ENCODE data around the gene MCC.
A peak's percentile ranks its signal among the peaks of the same experiment; 100 is the strongest.

The MCC gene

GRCh38 chr5:113487781-113488644 is at the start of gene MCC:
TSS of gene MCC (minus strand) at chr5:113488453.
- ATAC-seq (peak; percentile 65), DNase-seq (peak; percentile 35 to 39)

GRCh38 chr5:113531481-113532159 is 43.4 kb upstream of the MCC start:
- Mint-ChIP-seq H3K27me3 (no peaks in the 10 kb centered on the region), H3K9me3 (peaks cover 6 to 12% of the 10 kb centered on the region in 2 donors), H3K4me3 (no peak overlapping the region), H3K4me1 (no peaks in the 10 kb centered on the region), H3K27ac (no peak overlapping the region)
- DNase-seq (no peak), ATAC-seq (no peak)

More at GRCh38 chr5:113487781-113488644, at the start of gene MCC:
- Mint-ChIP-seq H3K27me3 (peaks cover 91% of the 10 kb centered on the region), H3K9me3 (peaks cover 20 to 23% of the 10 kb centered on the region in 2 donors), H3K4me1 (peaks cover 25% of the 10 kb centered on the region), H3K4me3 (peak within 1 kb of the TSS; percentile 84 to 90), H3K27ac (no peak within 1 kb of the TSS)

- DNase-seq: no peak
- peaks cover 15% of the 10 kb centered on the region for H3K4me1 Mint-ChIP-seq
- peaks cover 6 to 12% of the 10 kb centered on the region in 2 donors for H3K9me3 Mint-ChIP-seq
- no peak overlapping the region for H3K4me3 Mint-ChIP-seq
- no peak overlapping the region for H3K27ac Mint-ChIP-seq
- H3K27me3 Mint-ChIP-seq: no peaks in the 10 kb centered on the region
- no peak for ATAC-seq
Measured at GRCh38 chr5:113527746-113528145, 39.5 kb upstream of the MCC start.

- Mint-ChIP-seq H3K27ac (no peak overlapping the region), H3K4me3 (no peak overlapping the region), H3K4me1 (peaks cover 18% of the 10 kb centered on the region), H3K27me3 (no peaks in the 10 kb centered on the region), H3K9me3 (peaks cover 6 to 12% of the 10 kb centered on the region in 2 donors)
- DNase-seq (no peak), ATAC-seq (no peak)
Measured at GRCh38 chr5:113526421-113526820, 38.2 kb upstream of the MCC start.

GRCh38 chr5:113524927-113525326 is 36.7 kb upstream of the MCC start:
- Mint-ChIP-seq H3K4me3 (peak overlapping the region; percentile 28 to 35), H3K27me3 (no peaks in the 10 kb centered on the region), H3K27ac (no peak overlapping the region), H3K9me3 (no peaks in the 10 kb centered on the region), H3K4me1 (peaks cover 33% of the 10 kb centered on the region)
- DNase-seq (no peak), ATAC-seq (peak; percentile 48)

GRCh38 chr5:113523168-113523567 is 34.9 kb upstream of the MCC start:
- H3K4me1 Mint-ChIP-seq: peaks cover 41% of the 10 kb centered on the region
- DNase-seq (no peak), ATAC-seq (no peak)
- H3K4me3 Mint-ChIP-seq: no peak overlapping the region
- H3K9me3 Mint-ChIP-seq: no peaks in the 10 kb centered on the region
- no peaks in the 10 kb centered on the region for H3K27me3 Mint-ChIP-seq
- no peak overlapping the region for H3K27ac Mint-ChIP-seq

- ATAC-seq: no peak
- peak overlapping the region in 1 of 2 donors; percentile 62 for H3K27ac Mint-ChIP-seq
- no peak overlapping the region for H3K4me3 Mint-ChIP-seq
- H3K9me3 Mint-ChIP-seq: no peaks in the 10 kb centered on the region
- DNase-seq: no peak
- H3K4me1 Mint-ChIP-seq: peaks cover 48% of the 10 kb centered on the region
- no peaks in the 10 kb centered on the region for H3K27me3 Mint-ChIP-seq
Measured at GRCh38 chr5:113520899-113521298, 32.6 kb upstream of the MCC start.

GRCh38 chr5:113520429-113520828 is 32.2 kb upstream of the MCC start:
- no peaks in the 10 kb centered on the region for H3K9me3 Mint-ChIP-seq
- H3K4me1 Mint-ChIP-seq: peaks cover 53% of the 10 kb centered on the region
- H3K27ac Mint-ChIP-seq: peak overlapping the region in 1 of 2 donors; percentile 62
- peak; percentile 97 for ATAC-seq
- DNase-seq: peak; percentile 17 to 60
- H3K4me3 Mint-ChIP-seq: no peak overlapping the region
- no peaks in the 10 kb centered on the region for H3K27me3 Mint-ChIP-seq

GRCh38 chr5:113519412-113519811 is 31.2 kb upstream of the MCC start:
- Mint-ChIP-seq H3K4me3 (no peak overlapping the region), H3K9me3 (no peaks in the 10 kb centered on the region), H3K4me1 (peaks cover 53% of the 10 kb centered on the region), H3K27ac (no peak overlapping the region), H3K27me3 (no peaks in the 10 kb centered on the region)
- DNase-seq: no peak
- ATAC-seq: no peak

GRCh38 chr5:113518884-113519283 is 30.6 kb upstream of the MCC start:
- no peak for ATAC-seq
- no peak overlapping the region for H3K27ac Mint-ChIP-seq
- H3K27me3 Mint-ChIP-seq: no peaks in the 10 kb centered on the region
- DNase-seq: no peak
- H3K9me3 Mint-ChIP-seq: no peaks in the 10 kb centered on the region
- no peak overlapping the region for H3K4me3 Mint-ChIP-seq
- H3K4me1 Mint-ChIP-seq: peaks cover 55% of the 10 kb centered on the region

GRCh38 chr5:113514289-113514635 is 26.0 kb upstream of the MCC start:
- H3K4me1 Mint-ChIP-seq: peaks cover 27% of the 10 kb centered on the region
- H3K4me3 Mint-ChIP-seq: peak overlapping the region; percentile 87 to 90
- H3K27me3 Mint-ChIP-seq: peaks cover 14% of the 10 kb centered on the region
- H3K9me3 Mint-ChIP-seq: no peaks in the 10 kb centered on the region
- no peak for ATAC-seq
- H3K27ac Mint-ChIP-seq: peak overlapping the region; percentile 85 to 96
- no peak for DNase-seq

GRCh38 chr5:113513384-113514288 is 25.4 kb upstream of the MCC start, which contains the start of gene YTHDC2:
TSS of gene YTHDC2 (plus strand) at chr5:113513694. CDS start at chr5:113513896, 202 bp downstream.
- DNase-seq (peak; percentile 87 to 92), ATAC-seq (peak; percentile 98)
- H3K27ac Mint-ChIP-seq: peak within 1 kb of the TSS; percentile 85 to 96
- no peaks in the 10 kb centered on the region for H3K9me3 Mint-ChIP-seq
- peaks cover 20% of the 10 kb centered on the region for H3K27me3 Mint-ChIP-seq
- peak within 1 kb of the TSS; percentile 87 to 90 for H3K4me3 Mint-ChIP-seq
- H3K4me1 Mint-ChIP-seq: peaks cover 25% of the 10 kb centered on the region

GRCh38 chr5:113512341-113512740 is 24.1 kb upstream of the MCC start:
- H3K27me3 Mint-ChIP-seq: peaks cover 29% of the 10 kb centered on the region
- ATAC-seq (no peak), DNase-seq (no peak)
- no peaks in the 10 kb centered on the region for H3K9me3 Mint-ChIP-seq
- peaks cover 25% of the 10 kb centered on the region for H3K4me1 Mint-ChIP-seq
- no peak overlapping the region for H3K27ac Mint-ChIP-seq
- no peak overlapping the region for H3K4me3 Mint-ChIP-seq

GRCh38 chr5:113510836-113511451 is 22.7 kb upstream of the MCC start:
- no peak overlapping the region for H3K4me3 Mint-ChIP-seq
- no peak overlapping the region for H3K27ac Mint-ChIP-seq
- peaks cover 19% of the 10 kb centered on the region for H3K4me1 Mint-ChIP-seq
- H3K27me3 Mint-ChIP-seq: peaks cover 29% of the 10 kb centered on the region
- ATAC-seq (no peak), DNase-seq (no peak)
- H3K9me3 Mint-ChIP-seq: no peaks in the 10 kb centered on the region

GRCh38 chr5:113508756-113509155 is 20.5 kb upstream of the MCC start:
- no peak overlapping the region for H3K4me3 Mint-ChIP-seq
- H3K9me3 Mint-ChIP-seq: no peaks in the 10 kb centered on the region
- peaks cover 31% of the 10 kb centered on the region for H3K27me3 Mint-ChIP-seq
- H3K4me1 Mint-ChIP-seq: peaks cover 5% of the 10 kb centered on the region
- no peak overlapping the region for H3K27ac Mint-ChIP-seq
- no peak for ATAC-seq
- DNase-seq: no peak
